WI38 (cell line): Measurements from ENCODE around the gene MTMR3.

ENCODE experiments used
- H3K4me3 ChIP-seq: 2 replicates; pipeline ENCODE4 v1.5.1; 2011; ENCODE audit warnings: low read depth, mild to moderate bottlenecking, control low read depth, low read length
- CTCF ChIP-seq: IDR thresholded peaks from 2 replicates; pipeline ENCODE4 v1.5.1; 2012; ENCODE audit warnings: low read depth, mild to moderate bottlenecking, control low read depth, low read length

MTMR3 gene

GRCh38 chr22:29871684-29872083 is 11.3 kb upstream of the MTMR3 start:
- TF ChIP-seq CTCF = no peak
- no peak overlapping the region for H3K4me3 ChIP-seq

GRCh38 chr22:29872144-29872893 is 10.7 kb upstream of the MTMR3 start:
- H3K4me3 ChIP-seq = no peak overlapping the region
- TF ChIP-seq CTCF = no peak

GRCh38 chr22:29872989-29873388 is 10.0 kb upstream of the MTMR3 start:
- no peak for TF ChIP-seq CTCF
- no peak overlapping the region for H3K4me3 ChIP-seq

GRCh38 chr22:29873943-29874342 is 9.0 kb upstream of the MTMR3 start:
- no peak overlapping the region for H3K4me3 ChIP-seq
- TF ChIP-seq CTCF = no peak

- H3K4me3 ChIP-seq = no peak overlapping the region
- TF ChIP-seq CTCF = no peak
These were observed 5.4 kb upstream of the MTMR3 start for GRCh38 chr22:29877620-29878019.

GRCh38 chr22:29879753-29880152 is 3.2 kb upstream of the MTMR3 start:
- H3K4me3 ChIP-seq = no peak overlapping the region
- TF ChIP-seq CTCF = no peak

GRCh38 chr22:29882716-29883044 is 294 bp upstream of the MTMR3 start:
- TF ChIP-seq CTCF = no peak
- H3K4me3 ChIP-seq = peak overlapping the region; percentile 92
